ENCODE data around the gene AGO3. TPM values are rescaled to one million over a fixed set of nuclear protein-coding genes. Genes with fewer than 3 reads are reported as not detected.

AGO3 gene
- total RNA-seq (10 to 100 TPM; 10.4 to 17.6 (median 17.1) TPM), polyA plus RNA-seq (1 to 10 TPM; 2.2 to 8.9 (median 6.9) TPM)
- long read RNA-seq, donor 1, full-length matches to known transcripts = 9 of 13 reads
- long read RNA-seq, donor 1, partial matches to known transcripts = 0 of 13 reads
- long read RNA-seq, donor 1, other reads (novel, unspliced or antisense) = 4 of 13 reads
- long read RNA-seq, donor 2, full-length matches to known transcripts = 8 of 19 reads
- long read RNA-seq, donor 2, partial matches to known transcripts = 2 of 19 reads
- long read RNA-seq, donor 2, other reads (novel, unspliced or antisense) = 9 of 19 reads

DNA sequence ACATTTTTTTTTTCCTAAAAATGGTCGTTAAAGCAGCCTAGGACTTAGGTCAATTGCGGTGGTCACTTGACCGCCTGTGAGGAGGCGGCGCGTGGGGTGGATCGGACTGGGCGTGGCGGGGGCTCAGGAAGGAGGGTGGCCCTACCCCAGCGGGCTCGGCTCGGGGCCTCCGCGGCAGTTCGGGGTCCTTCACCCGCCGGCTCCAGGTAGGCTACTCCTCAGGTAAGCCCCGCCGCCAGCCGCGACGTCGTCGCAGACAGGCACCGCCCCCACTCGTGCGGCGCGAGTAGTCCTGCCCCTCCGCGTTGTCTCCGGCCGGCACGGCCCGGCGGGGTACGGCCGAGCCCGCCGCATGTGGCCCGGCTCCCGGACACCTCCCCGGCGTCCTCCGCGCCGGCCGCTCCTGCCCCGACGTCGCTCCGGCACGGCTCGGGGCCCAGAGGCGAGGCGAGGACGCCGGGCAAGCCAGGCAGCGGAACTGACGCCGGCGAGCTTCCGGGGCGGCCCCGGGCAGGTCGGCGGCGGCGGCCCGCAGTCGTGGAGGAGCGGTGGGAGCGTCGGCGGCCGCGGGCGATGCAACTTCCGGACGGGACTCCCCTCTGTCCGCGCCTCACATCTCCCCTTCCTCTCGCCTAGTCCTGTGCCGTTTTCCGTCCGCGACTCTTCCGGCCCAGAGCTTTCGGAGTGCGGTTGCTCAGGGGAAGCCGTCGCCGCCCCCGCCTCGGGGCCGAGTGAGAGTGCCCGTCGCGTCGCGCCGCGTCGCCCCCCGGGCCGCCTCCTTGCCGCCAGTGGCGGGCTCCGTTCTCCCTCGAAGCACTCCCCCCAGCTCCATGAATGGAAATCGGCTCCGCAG, at the start of gene AGO3:
Gene AGO3 (plus strand): TSS at position 513 of the 853 bp plus-strand sequence. CDS start 322 bp downstream, at position 835.
- no peaks in the 10 kb centered on the region for H3K9me3 ChIP-seq
- peak within 1 kb of the TSS; percentile 99 for H3K27ac ChIP-seq
- peak within 1 kb of the TSS; percentile 80 for H3K4me3 ChIP-seq
- no peaks in the 10 kb centered on the region for H3K27me3 ChIP-seq (ENCODE audit: insufficient read depth in 3 of 3, low read length in 2 of 3)
- peaks cover 25% of the 10 kb centered on the region for H3K4me1 ChIP-seq
- peak; percentile 86 to 90 for DNase-seq
- intact Hi-C loops (cut with DNase I) = no loop called here
- peak; percentile 93 to 95 (median 94) for ATAC-seq
- TF ChIP-seq, protein P1, sequence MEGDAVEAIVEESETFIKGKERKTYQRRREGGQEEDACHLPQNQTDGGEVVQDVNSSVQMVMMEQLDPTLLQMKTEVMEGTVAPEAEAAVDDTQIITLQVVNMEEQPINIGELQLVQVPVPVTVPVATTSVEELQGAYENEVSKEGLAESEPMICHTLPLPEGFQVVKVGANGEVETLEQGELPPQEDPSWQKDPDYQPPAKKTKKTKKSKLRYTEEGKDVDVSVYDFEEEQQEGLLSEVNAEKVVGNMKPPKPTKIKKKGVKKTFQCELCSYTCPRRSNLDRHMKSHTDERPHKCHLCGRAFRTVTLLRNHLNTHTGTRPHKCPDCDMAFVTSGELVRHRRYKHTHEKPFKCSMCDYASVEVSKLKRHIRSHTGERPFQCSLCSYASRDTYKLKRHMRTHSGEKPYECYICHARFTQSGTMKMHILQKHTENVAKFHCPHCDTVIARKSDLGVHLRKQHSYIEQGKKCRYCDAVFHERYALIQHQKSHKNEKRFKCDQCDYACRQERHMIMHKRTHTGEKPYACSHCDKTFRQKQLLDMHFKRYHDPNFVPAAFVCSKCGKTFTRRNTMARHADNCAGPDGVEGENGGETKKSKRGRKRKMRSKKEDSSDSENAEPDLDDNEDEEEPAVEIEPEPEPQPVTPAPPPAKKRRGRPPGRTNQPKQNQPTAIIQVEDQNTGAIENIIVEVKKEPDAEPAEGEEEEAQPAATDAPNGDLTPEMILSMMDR (IDR thresholded peaks at IDR 0.05) = no peak
- H3K36me3 ChIP-seq (ENCODE audit: insufficient read depth in 1 of 2, low read depth in 1 of 2) = no peaks in the 10 kb centered on the region
- WGBS, 3 donors = 0% methylated on average over 80 to 112 of the region's 112 CpGs

DNA sequence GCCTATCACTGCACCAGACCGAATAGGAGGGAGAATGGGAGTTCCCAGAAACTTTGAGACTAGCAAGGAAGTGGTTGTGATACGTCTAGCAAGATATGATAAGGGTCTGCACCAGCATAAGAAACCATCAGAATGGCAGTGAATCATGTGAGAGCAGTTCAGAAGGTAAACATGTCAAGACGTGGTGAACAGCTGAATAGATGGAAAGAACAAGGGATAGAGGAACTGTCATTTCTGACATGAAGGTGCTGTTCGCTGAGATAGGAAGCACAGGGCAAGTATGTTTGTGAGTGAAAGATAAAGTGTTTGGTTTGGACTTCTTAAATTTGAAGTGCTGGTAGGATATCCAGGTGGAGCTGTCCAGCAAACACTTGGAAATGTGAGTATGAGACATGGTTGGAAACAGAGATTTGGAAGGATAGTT, 49.0 kb upstream of the AGO3 start:
- H3K4me1 ChIP-seq = peaks cover 6% of the 10 kb centered on the region
- TF ChIP-seq, protein P1 (IDR thresholded peaks at IDR 0.05) = no peak
- 62 to 75% (median 67%) methylated on average over 4 of the region's 4 CpGs for WGBS, 3 donors
- H3K27ac ChIP-seq = no peak overlapping the region
- no peak overlapping the region for H3K4me3 ChIP-seq
- ATAC-seq (no peak), DNase-seq (no peak)
- no peaks in the 10 kb centered on the region for H3K27me3 ChIP-seq (ENCODE audit: insufficient read depth in 3 of 3, low read length in 2 of 3)
- no peaks in the 10 kb centered on the region for H3K36me3 ChIP-seq (ENCODE audit: insufficient read depth in 1 of 2, low read depth in 1 of 2)
- no peaks in the 10 kb centered on the region for H3K9me3 ChIP-seq
- intact Hi-C loops (cut with DNase I) = loop anchor here in 1 of 2 donors (5.0 kb wide), 1 partner anchor 45 kb away; no protein-coding TSS in a partner anchor

DNA sequence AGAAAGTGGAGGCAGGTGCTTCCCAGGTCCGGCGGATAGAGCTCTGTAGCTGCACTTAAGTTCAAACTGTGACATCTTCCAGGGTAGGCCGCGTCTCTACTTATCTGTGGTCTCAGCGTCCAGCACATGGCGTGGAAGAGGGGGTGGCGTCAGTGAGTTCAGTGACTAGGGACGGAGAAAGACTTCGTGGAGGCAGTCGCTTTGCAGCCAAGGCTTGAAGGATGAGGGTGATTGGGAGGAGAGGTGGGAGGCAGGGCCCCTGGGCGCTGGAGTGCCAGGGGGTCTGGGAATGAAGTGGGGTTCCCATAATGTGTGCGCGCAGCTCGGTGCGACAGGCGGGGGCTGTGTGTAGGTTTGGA, 48.3 kb upstream of the AGO3 start:
- TF ChIP-seq, protein P1 (IDR thresholded peaks at IDR 0.05) = no peak
- H3K27ac ChIP-seq = no peak overlapping the region
- H3K4me3 ChIP-seq = peak overlapping the region; percentile 98
- intact Hi-C loops (cut with DNase I) = loop anchor here in 1 of 2 donors (5.0 kb wide), 1 partner anchor 45 kb away; no protein-coding TSS in a partner anchor
- 44 to 55% (median 48%) methylated on average over 16 of the region's 16 CpGs for WGBS, 3 donors
- peaks cover 6% of the 10 kb centered on the region for H3K4me1 ChIP-seq
- H3K27me3 ChIP-seq (ENCODE audit: insufficient read depth in 3 of 3, low read length in 2 of 3) = no peaks in the 10 kb centered on the region
- H3K36me3 ChIP-seq (ENCODE audit: insufficient read depth in 1 of 2, low read depth in 1 of 2) = no peaks in the 10 kb centered on the region
- ATAC-seq = peak in 1 of 4 donors; percentile 11
- no peak for DNase-seq
- no peaks in the 10 kb centered on the region for H3K9me3 ChIP-seq

- Histone ChIP-seq H3K27ac (peak within 1 kb of the TSS; percentile 68), H3K27me3 (ENCODE audit: insufficient read depth in 3 of 3, low read length in 2 of 3) (no peaks in the 10 kb centered on the region), H3K9me3 (no peaks in the 10 kb centered on the region), H3K4me3 (peak within 1 kb of the TSS; percentile 98), H3K36me3 (ENCODE audit: insufficient read depth in 1 of 2, low read depth in 1 of 2) (no peaks in the 10 kb centered on the region), H3K4me1 (peaks cover 6% of the 10 kb centered on the region)
- intact Hi-C loops (cut with DNase I) = loop anchor here in 1 of 2 donors (5.0 kb wide), 1 partner anchor 44 kb away; no protein-coding TSS in a partner anchor
- 0 to 1% (median 1%) methylated on average over 39 to 58 of the region's 58 CpGs for WGBS, 3 donors
- DNase-seq (peak; percentile 96 to 98), ATAC-seq (peak; percentile 97 to 99 (median 98))
- TF ChIP-seq, protein P1 (IDR thresholded peaks at IDR 0.05) = peak; percentile 97
Measured at GRCh38 chr1:35882945-35883634, 47.8 kb upstream of the AGO3 start, which contains the start of gene AGO1. Gene AGO1 (plus strand): TSS chr1:35883209. CDS start chr1:35883422, 213 bp downstream.
